IPS DF 4.7 (cell line): ENCODE measurements around the gene SPARC.

Source experiments
- DNase-seq: peaks from one replicate; pipeline ENCODE4 v3.0.0-alpha.2; 2013; ENCODE audit warnings: low spot score; ENCODE audit errors: extremely low read depth

The SPARC gene

GRCh38 chr5:151679421-151680155 is 7.1 kb downstream of the SPARC start:
- DNase-seq, result no peak

- DNase-seq, result no peak
Observed at GRCh38 chr5:151678713-151679112, 8.0 kb downstream of the SPARC start.

- no peak for DNase-seq
Observed at GRCh38 chr5:151677776-151678545, 8.8 kb downstream of the SPARC start.

- DNase-seq, result no peak
Observed at GRCh38 chr5:151676719-151677118, 10.0 kb downstream of the SPARC start.

GRCh38 chr5:151676314-151676712 is 10.4 kb downstream of the SPARC start:
- no peak for DNase-seq

- no peak for DNase-seq
Observed at GRCh38 chr5:151675611-151676313, 11.0 kb downstream of the SPARC start.

- DNase-seq, result no peak
Observed at GRCh38 chr5:151674626-151675610, 11.8 kb downstream of the SPARC start.

- DNase-seq, result no peak
Observed at GRCh38 chr5:151673421-151673820, 13.3 kb downstream of the SPARC start.

- no peak for DNase-seq
Observed at GRCh38 chr5:151672516-151672915, 14.2 kb downstream of the SPARC start.

GRCh38 chr5:151671950-151672349 is 14.8 kb downstream of the SPARC start:
- no peak for DNase-seq

GRCh38 chr5:151670953-151671636 is 15.6 kb downstream of the SPARC start:
- DNase-seq, result no peak

GRCh38 chr5:151670083-151670686 is 16.5 kb downstream of the SPARC start:
- DNase-seq, result no peak

GRCh38 chr5:151667083-151667482 is 19.6 kb downstream of the SPARC start:
- no peak for DNase-seq

- no peak for DNase-seq
Observed at GRCh38 chr5:151665613-151666012, 21.1 kb downstream of the SPARC start.

GRCh38 chr5:151664694-151665585 is 21.8 kb downstream of the SPARC start:
- DNase-seq, result no peak

GRCh38 chr5:151663617-151664293 is 23.0 kb downstream of the SPARC start:
- DNase-seq, result no peak

GRCh38 chr5:151662805-151663204 is 23.9 kb downstream of the SPARC start:
- DNase-seq, result no peak

- DNase-seq, result no peak
Observed at GRCh38 chr5:151661968-151662732, 24.6 kb downstream of the SPARC start.
